Measurements from ENCODE around the gene SRSF6.

Gene SRSF6

GRCh38 chr20:43511879-43512278 lies 54.2 kb downstream of the SRSF6 start:
- H3K36me3 ChIP-seq (ENCODE audit: control insufficient read depth, insufficient read depth, low read length) = no peaks in the 10 kb centered on the region
- H3K4me3 ChIP-seq (ENCODE audit: insufficient read depth, low read depth, low read length) = no peak overlapping the region
- H3K9me3 ChIP-seq (ENCODE audit: control insufficient read depth, low read length) = no peaks in the 10 kb centered on the region
- H3K27me3 ChIP-seq (ENCODE audit: control insufficient read depth, insufficient read depth, low read length, poor library complexity, severe bottlenecking) = peaks cover 19% of the 10 kb centered on the region
- no peak overlapping the region for H3K27ac ChIP-seq (ENCODE audit: insufficient read depth, low read depth, low read length, poor library complexity, severe bottlenecking)
- WGBS, 2 experiments = 88 to 96% methylated on average over 1 of the region's 1 CpG
- no peaks in the 10 kb centered on the region for H3K4me1 ChIP-seq (ENCODE audit: control insufficient read depth, insufficient read depth, low read length)

DNA sequence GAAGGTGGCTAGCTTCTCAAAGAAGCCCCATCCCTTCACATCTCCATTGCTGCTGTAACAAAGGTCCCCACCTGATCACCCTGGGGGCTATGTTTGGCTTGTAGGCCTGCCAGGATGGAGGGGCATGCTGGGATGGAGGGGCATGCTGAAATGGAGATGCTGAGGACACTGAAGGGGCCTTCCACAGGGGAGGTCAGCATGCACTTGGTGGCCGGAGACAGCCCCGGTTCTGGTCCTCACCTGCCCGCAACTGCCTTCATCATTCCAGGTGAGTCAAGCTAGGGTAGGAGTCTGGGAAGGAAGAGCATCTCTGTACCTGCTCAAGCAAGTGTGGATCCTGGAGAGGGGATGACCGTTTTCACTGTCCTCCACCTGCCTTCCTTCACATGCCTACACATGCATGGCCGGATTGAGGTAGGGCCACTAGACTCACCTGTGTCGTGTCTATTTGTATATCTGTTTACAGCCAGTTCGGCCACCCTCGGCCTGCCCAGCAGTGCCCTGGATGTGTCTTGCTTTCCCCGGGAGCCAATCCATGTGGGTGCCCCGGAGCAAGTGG lies 55.8 kb downstream of the SRSF6 start:
- Histone ChIP-seq H3K27me3 (ENCODE audit: control insufficient read depth, insufficient read depth, low read length, poor library complexity, severe bottlenecking) (peaks cover 3% of the 10 kb centered on the region), H3K4me3 (ENCODE audit: insufficient read depth, low read depth, low read length) (peak overlapping the region; percentile 35), H3K27ac (ENCODE audit: insufficient read depth, low read depth, low read length, poor library complexity, severe bottlenecking) (no peak overlapping the region), H3K9me3 (ENCODE audit: control insufficient read depth, low read length) (no peaks in the 10 kb centered on the region), H3K4me1 (ENCODE audit: control insufficient read depth, insufficient read depth, low read length) (no peaks in the 10 kb centered on the region), H3K36me3 (ENCODE audit: control insufficient read depth, insufficient read depth, low read length) (no peaks in the 10 kb centered on the region)
- 63 to 64% methylated on average over 10 of the region's 10 CpGs for WGBS, 2 experiments
